NCI-H146 (cell line): ENCODE data around the gene SPDYC.
A peak's percentile ranks its signal among the peaks of the same experiment; 100 is the strongest.

Experiments used
- DNase-seq: peaks from one replicate; lab custom pipeline; 2025; lab: John Stamatoyannopoulos, UW

The SPDYC gene

GRCh38 chr11:65170058-65170534, at the start of gene SPDYC:
Gene SPDYC, plus strand, starts transcription at chr11:65170233. Its CDS starts 1,125 bp downstream, at chr11:65171358.
- DNase-seq, result peak; percentile 51

GRCh38 chr11:65120831-65121230, 49.2 kb upstream of the SPDYC start:
- no peak for DNase-seq

GRCh38 chr11:65121447-65121864, 48.6 kb upstream of the SPDYC start:
- DNase-seq, result peak; percentile 15

GRCh38 chr11:65121865-65122696, 48.0 kb upstream of the SPDYC start, which contains the start of the genes FAU and MRPL49:
Gene FAU, minus strand, starts transcription at chr11:65122134. Its CDS starts 321 bp downstream, at chr11:65121813.
Gene MRPL49, plus strand, starts transcription at chr11:65122321. Its CDS starts 26 bp downstream, at chr11:65122347.
- peak; percentile 98 for DNase-seq

- no peak for DNase-seq
These were observed 45.4 kb upstream of the SPDYC start for GRCh38 chr11:65124480-65125196.

- DNase-seq, result no peak
These were observed 44.6 kb upstream of the SPDYC start for GRCh38 chr11:65125197-65126056.

- no peak for DNase-seq
These were observed 43.3 kb upstream of the SPDYC start for GRCh38 chr11:65126624-65127274.

GRCh38 chr11:65127473-65128181, 42.4 kb upstream of the SPDYC start:
- no peak for DNase-seq

GRCh38 chr11:65128182-65129145, 41.6 kb upstream of the SPDYC start:
- DNase-seq, result no peak

GRCh38 chr11:65129649-65130441, 40.2 kb upstream of the SPDYC start:
- DNase-seq, result no peak

GRCh38 chr11:65130631-65131416, 39.2 kb upstream of the SPDYC start:
- no peak for DNase-seq

- DNase-seq, result no peak
These were observed 38.6 kb upstream of the SPDYC start for GRCh38 chr11:65131417-65131776.

GRCh38 chr11:65131895-65132237, 38.2 kb upstream of the SPDYC start:
- DNase-seq, result no peak

- no peak for DNase-seq
These were observed 37.6 kb upstream of the SPDYC start for GRCh38 chr11:65132238-65132987.

GRCh38 chr11:65132988-65133700, 36.9 kb upstream of the SPDYC start:
- DNase-seq, result peak; percentile 55

- no peak for DNase-seq
These were observed 36.3 kb upstream of the SPDYC start for GRCh38 chr11:65133724-65134123.
